ENCODE measurements around the gene SLC25A1.

Gene SLC25A1

DNA sequence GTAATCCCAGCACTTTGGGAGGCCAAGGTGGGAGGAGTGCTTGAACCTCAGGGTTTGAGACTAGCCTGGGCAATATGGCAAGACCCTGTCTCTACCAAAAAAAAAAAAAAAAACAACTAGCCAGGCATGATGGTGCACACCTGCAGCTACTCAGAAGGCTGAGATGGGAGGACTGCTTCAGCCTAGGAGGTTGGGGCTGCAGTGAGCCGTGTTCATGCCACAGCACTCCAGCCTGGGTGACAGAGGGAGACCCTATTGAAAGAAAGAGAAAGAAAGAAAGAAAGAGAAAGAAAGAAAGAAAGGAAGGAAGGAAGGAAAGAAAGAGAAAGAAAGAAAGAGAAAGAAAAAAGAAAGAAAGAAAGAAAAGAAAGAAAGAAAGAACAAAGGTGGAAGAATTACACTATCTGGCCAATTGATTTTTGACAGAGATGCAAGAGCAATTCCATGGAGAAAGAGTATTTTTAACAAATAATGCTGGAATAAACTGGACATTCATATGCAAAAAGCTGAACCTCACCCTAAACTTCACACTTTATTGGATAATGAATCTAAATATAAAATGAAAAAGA lies 33.9 kb upstream of the SLC25A1 start:
- TF ChIP-seq, protein P1, sequence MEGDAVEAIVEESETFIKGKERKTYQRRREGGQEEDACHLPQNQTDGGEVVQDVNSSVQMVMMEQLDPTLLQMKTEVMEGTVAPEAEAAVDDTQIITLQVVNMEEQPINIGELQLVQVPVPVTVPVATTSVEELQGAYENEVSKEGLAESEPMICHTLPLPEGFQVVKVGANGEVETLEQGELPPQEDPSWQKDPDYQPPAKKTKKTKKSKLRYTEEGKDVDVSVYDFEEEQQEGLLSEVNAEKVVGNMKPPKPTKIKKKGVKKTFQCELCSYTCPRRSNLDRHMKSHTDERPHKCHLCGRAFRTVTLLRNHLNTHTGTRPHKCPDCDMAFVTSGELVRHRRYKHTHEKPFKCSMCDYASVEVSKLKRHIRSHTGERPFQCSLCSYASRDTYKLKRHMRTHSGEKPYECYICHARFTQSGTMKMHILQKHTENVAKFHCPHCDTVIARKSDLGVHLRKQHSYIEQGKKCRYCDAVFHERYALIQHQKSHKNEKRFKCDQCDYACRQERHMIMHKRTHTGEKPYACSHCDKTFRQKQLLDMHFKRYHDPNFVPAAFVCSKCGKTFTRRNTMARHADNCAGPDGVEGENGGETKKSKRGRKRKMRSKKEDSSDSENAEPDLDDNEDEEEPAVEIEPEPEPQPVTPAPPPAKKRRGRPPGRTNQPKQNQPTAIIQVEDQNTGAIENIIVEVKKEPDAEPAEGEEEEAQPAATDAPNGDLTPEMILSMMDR (conservative IDR thresholded peaks at IDR 0.05; ENCODE audit: low read depth, low read length), result no peak
- Histone ChIP-seq H3K27ac (no peak overlapping the region), H3K4me1 (ENCODE audit: low read depth, poor library complexity, severe bottlenecking) (no peaks in the 10 kb centered on the region), H3K36me3 (ENCODE audit: insufficient read depth) (no peaks in the 10 kb centered on the region), H4K20me1 (ENCODE audit: insufficient read depth) (no peaks in the 10 kb centered on the region), H3K79me2 (ENCODE audit: insufficient read depth, low read depth) (no peaks in the 10 kb centered on the region), H3K27me3 (ENCODE audit: insufficient read depth, low read depth) (no peaks in the 10 kb centered on the region), H2AFZ (ENCODE audit: low read depth) (no peak overlapping the region), H3K4me2 (no peak overlapping the region), H3K9ac (no peak overlapping the region), H3K4me3 (IDR thresholded peaks at IDR 0.05; ENCODE audit: insufficient read depth, low read depth, low read length) (no peak overlapping the region)

DNA sequence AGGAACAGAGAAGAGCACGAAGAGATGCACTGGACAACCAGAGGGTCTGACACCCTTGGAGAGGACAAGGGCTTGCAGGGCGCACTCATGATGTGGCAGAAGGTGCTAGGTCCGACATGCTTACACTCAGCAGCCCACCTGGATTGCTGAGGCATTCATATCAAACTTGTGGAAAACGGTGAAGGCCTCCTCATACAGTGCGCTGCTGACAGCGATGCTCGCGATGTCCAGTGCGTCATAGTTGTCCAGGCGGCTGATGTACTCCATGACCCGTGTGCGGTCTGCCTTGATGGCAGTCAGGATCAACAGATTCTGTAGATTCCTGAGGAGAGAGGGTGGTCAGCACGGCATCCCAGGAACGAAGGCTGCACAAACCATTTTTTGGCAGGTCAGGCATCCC lies 31.7 kb upstream of the SLC25A1 start:
- no peaks in the 10 kb centered on the region for H3K79me2 ChIP-seq (ENCODE audit: insufficient read depth, low read depth)
- no peak overlapping the region for H3K4me3 ChIP-seq (IDR thresholded peaks at IDR 0.05; ENCODE audit: insufficient read depth, low read depth, low read length)
- H3K27me3 ChIP-seq (ENCODE audit: insufficient read depth, low read depth), result no peaks in the 10 kb centered on the region
- H3K9ac ChIP-seq, result no peak overlapping the region
- TF ChIP-seq, protein P1 (conservative IDR thresholded peaks at IDR 0.05; ENCODE audit: low read depth, low read length), result no peak
- H2AFZ ChIP-seq (ENCODE audit: low read depth), result no peak overlapping the region
- H3K4me2 ChIP-seq, result no peak overlapping the region
- no peaks in the 10 kb centered on the region for H4K20me1 ChIP-seq (ENCODE audit: insufficient read depth)
- H3K4me1 ChIP-seq (ENCODE audit: low read depth, poor library complexity, severe bottlenecking), result no peaks in the 10 kb centered on the region
- no peaks in the 10 kb centered on the region for H3K36me3 ChIP-seq (ENCODE audit: insufficient read depth)
- no peak overlapping the region for H3K27ac ChIP-seq

GRCh38 chr22:19208287-19208847 lies 29.8 kb upstream of the SLC25A1 start:
- Histone ChIP-seq H4K20me1 (ENCODE audit: insufficient read depth) (no peaks in the 10 kb centered on the region), H3K4me1 (ENCODE audit: low read depth, poor library complexity, severe bottlenecking) (no peaks in the 10 kb centered on the region), H3K4me2 (no peak overlapping the region), H3K36me3 (ENCODE audit: insufficient read depth) (no peaks in the 10 kb centered on the region), H3K79me2 (ENCODE audit: insufficient read depth, low read depth) (no peaks in the 10 kb centered on the region), H2AFZ (ENCODE audit: low read depth) (no peak overlapping the region), H3K27me3 (ENCODE audit: insufficient read depth, low read depth) (no peaks in the 10 kb centered on the region), H3K9ac (no peak overlapping the region), H3K27ac (no peak overlapping the region), H3K4me3 (IDR thresholded peaks at IDR 0.05; ENCODE audit: insufficient read depth, low read depth, low read length) (no peak overlapping the region)
- TF ChIP-seq, protein P1 (conservative IDR thresholded peaks at IDR 0.05; ENCODE audit: low read depth, low read length), result no peak

DNA sequence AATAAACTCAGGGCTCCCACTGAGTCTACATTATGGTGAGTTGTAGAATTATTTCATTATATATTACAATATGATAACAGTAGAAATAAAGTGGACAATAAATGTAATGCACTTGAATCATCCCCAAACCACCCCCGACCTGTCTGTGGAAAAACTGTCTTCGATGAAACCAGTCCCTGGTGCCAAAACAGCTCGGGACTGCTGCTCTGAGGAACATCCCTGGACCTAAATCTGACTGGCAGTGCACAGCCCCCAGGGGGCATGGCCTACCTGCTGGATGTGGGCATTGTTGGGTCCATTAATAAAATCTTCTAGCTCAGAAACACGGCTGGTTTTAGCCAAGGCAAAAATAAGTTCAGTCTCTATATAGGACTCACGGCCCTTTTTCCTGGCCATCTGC lies 29.3 kb upstream of the SLC25A1 start:
- H3K4me2 ChIP-seq, result no peak overlapping the region
- H3K79me2 ChIP-seq (ENCODE audit: insufficient read depth, low read depth), result no peaks in the 10 kb centered on the region
- H4K20me1 ChIP-seq (ENCODE audit: insufficient read depth), result no peaks in the 10 kb centered on the region
- H3K27me3 ChIP-seq (ENCODE audit: insufficient read depth, low read depth), result no peaks in the 10 kb centered on the region
- no peak overlapping the region for H3K4me3 ChIP-seq (IDR thresholded peaks at IDR 0.05; ENCODE audit: insufficient read depth, low read depth, low read length)
- no peak overlapping the region for H3K27ac ChIP-seq
- H3K4me1 ChIP-seq (ENCODE audit: low read depth, poor library complexity, severe bottlenecking), result no peaks in the 10 kb centered on the region
- TF ChIP-seq, protein P1 (conservative IDR thresholded peaks at IDR 0.05; ENCODE audit: low read depth, low read length), result no peak
- H3K36me3 ChIP-seq (ENCODE audit: insufficient read depth), result no peaks in the 10 kb centered on the region
- H2AFZ ChIP-seq (ENCODE audit: low read depth), result no peak overlapping the region
- H3K9ac ChIP-seq, result no peak overlapping the region
